ENCODE results near the gene SLC28A1.
A peak's percentile ranks its signal among the peaks of the same experiment; 100 is the strongest.

Gene SLC28A1

DNA sequence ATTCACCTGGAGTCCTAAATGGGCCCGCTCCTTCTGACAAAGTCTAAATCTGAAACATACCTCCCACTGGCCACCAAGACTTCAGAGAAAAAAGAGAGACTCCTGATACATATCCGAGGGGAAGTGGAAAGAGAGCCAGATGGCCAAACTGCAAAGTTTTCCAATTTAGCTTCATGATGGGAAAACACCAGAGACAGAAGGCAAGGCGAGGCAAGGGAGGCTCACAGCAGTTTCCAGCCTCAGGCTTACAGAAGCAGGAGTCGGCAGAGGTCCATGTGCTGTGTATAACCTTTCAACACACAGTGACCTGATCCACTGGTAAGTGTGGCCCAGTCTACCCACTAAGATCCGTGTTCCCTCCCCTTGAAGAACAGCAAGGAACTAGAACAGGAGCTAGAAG lies 67.3 kb downstream of the SLC28A1 start:
- no peak for DNase-seq (ENCODE audit: low read depth)
- H3K4me3 ChIP-seq (ENCODE audit: low read depth, low read length) = no peak overlapping the region

- no peak for DNase-seq (ENCODE audit: low read depth)
- no peak overlapping the region for H3K4me3 ChIP-seq (ENCODE audit: low read depth, low read length)
These were observed 68.7 kb downstream of the SLC28A1 start for GRCh38 chr15:84953136-84953535.

- H3K4me3 ChIP-seq (ENCODE audit: low read depth, low read length) = no peak overlapping the region
- no peak for DNase-seq (ENCODE audit: low read depth)
These were observed 69.3 kb downstream of the SLC28A1 start for GRCh38 chr15:84953726-84954125.

- peak overlapping the region; percentile 30 for H3K4me3 ChIP-seq (ENCODE audit: low read depth, low read length)
- DNase-seq (ENCODE audit: low read depth) = no peak
These were observed 70.8 kb downstream of the SLC28A1 start for GRCh38 chr15:84955089-84955848.

GRCh38 chr15:84956199-84956598 lies 71.7 kb downstream of the SLC28A1 start:
- no peak for DNase-seq (ENCODE audit: low read depth)
- no peak overlapping the region for H3K4me3 ChIP-seq (ENCODE audit: low read depth, low read length)

GRCh38 chr15:84960391-84961113 lies 76.1 kb downstream of the SLC28A1 start:
- H3K4me3 ChIP-seq (ENCODE audit: low read depth, low read length) = no peak overlapping the region
- DNase-seq (ENCODE audit: low read depth) = no peak

- H3K4me3 ChIP-seq (ENCODE audit: low read depth, low read length) = no peak overlapping the region
- DNase-seq (ENCODE audit: low read depth) = peak; percentile 45
These were observed 76.6 kb downstream of the SLC28A1 start for GRCh38 chr15:84961114-84961452.

GRCh38 chr15:84961707-84962106 lies 77.2 kb downstream of the SLC28A1 start:
- no peak overlapping the region for H3K4me3 ChIP-seq (ENCODE audit: low read depth, low read length)
- no peak for DNase-seq (ENCODE audit: low read depth)

- no peak overlapping the region for H3K4me3 ChIP-seq (ENCODE audit: low read depth, low read length)
- DNase-seq (ENCODE audit: low read depth) = no peak
These were observed 78.5 kb downstream of the SLC28A1 start for GRCh38 chr15:84962955-84963354.

DNA sequence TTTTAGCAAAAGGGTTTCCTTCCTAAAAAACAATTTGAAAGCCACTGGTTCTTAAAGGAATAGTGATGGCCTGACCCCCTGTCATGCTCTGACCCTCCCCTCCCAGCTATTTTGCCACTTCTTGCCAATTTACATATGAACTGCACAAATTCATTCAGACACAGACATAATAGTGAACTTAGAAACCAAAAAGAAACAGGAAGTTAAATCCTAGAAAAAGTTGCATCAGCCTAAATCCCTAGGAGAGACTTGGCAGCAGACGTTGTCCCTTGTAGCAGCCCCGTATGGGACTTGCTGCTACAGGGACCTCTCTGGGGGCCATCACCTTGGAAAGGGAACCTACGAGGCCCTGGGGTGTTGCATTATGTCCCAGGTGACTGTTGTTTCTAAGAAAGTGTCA lies 82.9 kb downstream of the SLC28A1 start:
- H3K4me3 ChIP-seq (ENCODE audit: low read depth, low read length) = no peak overlapping the region
- no peak for DNase-seq (ENCODE audit: low read depth)

DNA sequence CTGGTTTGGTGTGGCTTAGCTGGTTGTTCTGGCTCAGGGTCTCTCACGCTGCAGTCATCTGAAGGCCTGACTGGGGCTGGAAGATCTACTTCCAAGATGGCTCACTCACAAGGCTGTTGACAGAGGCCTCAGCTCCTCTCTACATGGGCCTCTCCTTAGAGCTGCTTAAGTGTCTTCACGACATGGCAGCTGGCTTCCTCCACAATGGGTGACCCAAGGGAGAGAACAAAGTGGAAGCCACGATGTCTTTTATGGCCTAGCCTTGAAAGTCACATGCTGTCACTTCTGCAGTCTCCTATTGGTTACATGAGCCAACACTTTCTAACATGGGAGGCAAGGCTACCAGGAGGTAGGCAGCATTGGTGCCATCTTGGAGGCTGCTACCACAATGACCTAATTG lies 83.8 kb downstream of the SLC28A1 start:
- DNase-seq (ENCODE audit: low read depth) = no peak
- no peak overlapping the region for H3K4me3 ChIP-seq (ENCODE audit: low read depth, low read length)

DNA sequence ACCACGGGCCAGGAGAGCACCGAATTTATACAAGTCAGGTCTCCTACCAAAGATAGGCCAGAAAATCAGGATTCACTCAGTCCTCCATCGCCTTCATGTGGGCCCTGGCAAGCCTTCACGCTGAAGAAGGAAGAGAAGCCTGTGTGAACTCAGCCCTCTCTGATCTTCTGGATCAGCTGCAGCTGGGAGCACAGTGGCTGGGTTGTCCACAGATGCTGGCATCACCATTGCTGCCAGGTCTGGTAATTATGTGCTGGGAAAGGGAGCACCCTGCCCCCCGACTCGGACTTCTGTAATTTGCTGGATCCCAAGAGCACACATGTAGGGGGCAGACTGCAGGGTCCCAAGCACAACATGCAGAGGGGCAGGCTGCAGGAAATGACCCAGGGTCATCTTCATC lies 84.8 kb downstream of the SLC28A1 start:
- H3K4me3 ChIP-seq (ENCODE audit: low read depth, low read length) = no peak overlapping the region
- no peak for DNase-seq (ENCODE audit: low read depth)

DNA sequence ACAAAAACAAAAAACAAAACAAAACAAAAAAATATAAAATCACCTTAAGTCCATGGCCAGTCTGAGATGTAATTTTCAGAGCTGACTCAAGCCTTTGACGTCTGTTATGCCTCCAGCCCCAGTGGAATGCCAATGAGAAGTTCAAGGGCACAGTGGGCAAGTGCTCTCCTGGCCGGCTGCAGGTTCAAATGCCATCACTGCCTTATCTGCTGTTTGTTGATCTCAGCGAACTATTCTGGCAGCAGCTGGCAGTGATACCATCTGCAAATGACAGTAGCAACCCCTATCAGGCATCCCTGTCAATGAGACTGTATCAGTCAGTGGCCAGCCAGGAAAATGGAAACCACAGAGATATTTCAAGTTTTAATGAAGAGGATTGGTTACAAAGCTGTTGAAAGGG lies 86.4 kb downstream of the SLC28A1 start:
- H3K4me3 ChIP-seq (ENCODE audit: low read depth, low read length) = no peak overlapping the region
- no peak for DNase-seq (ENCODE audit: low read depth)

GRCh38 chr15:84973492-84974460 lies 89.3 kb downstream of the SLC28A1 start:
- H3K4me3 ChIP-seq (ENCODE audit: low read depth, low read length) = no peak overlapping the region
- DNase-seq (ENCODE audit: low read depth) = no peak

GRCh38 chr15:84975871-84976351 lies 91.4 kb downstream of the SLC28A1 start:
- H3K4me3 ChIP-seq (ENCODE audit: low read depth, low read length) = no peak overlapping the region
- no peak for DNase-seq (ENCODE audit: low read depth)

DNA sequence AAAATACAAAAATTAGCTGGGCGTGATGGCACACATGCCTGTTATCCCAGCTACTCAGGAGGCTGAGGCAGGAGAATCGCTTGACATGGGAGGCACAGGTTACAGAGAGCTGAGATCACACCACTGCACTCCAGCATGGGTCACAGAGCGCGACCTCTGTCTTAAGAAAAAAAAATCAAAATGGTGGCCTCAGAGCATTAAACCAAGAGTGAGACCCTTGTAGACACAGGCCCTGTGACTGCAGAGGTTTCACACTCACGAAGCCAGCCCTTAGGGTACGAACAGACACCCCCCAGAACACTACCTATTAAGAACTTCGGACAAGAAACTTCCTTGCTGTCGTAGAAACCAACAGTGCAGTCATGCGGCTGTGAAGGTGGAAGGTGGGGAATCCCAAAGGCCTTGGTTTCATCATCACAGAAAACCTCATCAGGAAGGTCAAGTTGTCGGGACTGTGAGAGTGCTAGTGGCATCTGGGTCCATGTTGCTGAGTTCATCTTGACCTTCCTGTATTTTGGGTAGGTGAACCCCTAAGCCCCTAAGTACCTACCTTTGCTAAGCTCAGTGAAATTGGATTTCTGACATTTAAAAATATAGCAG lies 92.4 kb downstream of the SLC28A1 start:
- no peak overlapping the region for H3K4me3 ChIP-seq (ENCODE audit: low read depth, low read length)
- DNase-seq (ENCODE audit: low read depth) = no peak

DNA sequence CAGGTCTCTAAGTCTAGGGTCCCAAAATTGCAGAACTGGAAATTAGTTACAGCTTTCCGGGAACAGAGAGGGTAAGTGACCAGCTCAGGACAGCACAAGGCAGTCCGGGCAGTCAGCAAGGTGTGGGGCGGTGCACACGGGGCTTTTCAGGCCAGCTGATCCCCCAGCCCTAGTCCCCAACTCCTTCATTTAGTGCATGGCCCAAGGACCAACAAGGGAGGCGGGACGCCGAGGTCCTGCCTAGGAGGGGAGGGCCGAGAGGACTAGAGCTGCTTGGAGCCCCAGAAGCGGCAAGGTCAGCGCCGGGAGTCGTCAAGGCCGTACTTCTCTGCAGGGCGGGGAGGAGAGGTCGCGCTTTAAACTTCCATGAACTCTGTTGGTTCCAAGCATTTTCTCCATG lies 95.2 kb downstream of the SLC28A1 start:
- no peak overlapping the region for H3K4me3 ChIP-seq (ENCODE audit: low read depth, low read length)
- no peak for DNase-seq (ENCODE audit: low read depth)

DNA sequence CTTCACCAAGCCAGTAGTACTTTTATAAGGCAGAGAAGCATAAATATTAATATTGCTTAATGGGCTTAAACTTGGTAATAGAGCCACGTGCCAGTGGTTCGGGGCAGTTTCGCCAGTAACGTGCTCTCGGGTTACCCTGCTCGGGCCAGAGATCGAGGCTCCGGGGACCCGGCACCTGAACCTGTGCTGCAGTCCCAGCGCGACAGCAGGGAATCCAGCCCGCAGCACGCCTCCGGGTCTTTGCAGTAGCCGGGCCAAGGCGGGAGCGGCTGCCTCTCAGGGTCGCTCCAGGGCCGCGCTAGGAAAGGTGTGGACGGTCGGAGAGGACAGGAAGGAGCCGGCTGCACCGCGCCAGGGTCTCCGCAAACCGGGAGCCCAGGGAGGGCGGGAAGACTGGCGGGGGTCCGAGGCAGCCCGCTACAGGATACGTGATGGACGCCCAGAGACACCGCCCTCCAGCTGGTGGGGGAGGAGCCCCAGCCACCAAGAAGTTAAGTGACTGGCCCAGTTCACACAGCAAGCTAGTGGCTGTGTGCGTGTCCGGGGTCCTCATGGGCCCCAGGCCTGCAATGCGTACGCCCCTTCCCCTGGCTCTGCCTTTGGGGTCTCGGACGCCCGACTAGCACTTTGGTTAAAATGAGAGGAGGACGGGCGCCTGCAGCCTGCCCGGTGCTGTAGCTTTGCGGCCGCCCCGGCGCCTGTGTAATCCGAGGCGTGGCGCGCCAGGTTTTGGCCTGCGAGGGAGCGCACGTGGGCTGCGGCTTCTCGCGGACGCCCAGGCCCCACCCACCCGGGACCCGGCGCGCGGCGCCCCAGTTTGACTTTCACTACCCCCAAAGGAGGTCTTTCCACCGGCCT lies 96.0 kb downstream of the SLC28A1 start:
- peak; percentile 62 for DNase-seq (ENCODE audit: low read depth)

More for the DNA sequence above, 96.0 kb downstream of the SLC28A1 start:
- H3K4me3 ChIP-seq (ENCODE audit: low read depth, low read length) = peak overlapping the region; percentile 83
